Stimulated activated CD4-positive, alpha-beta T cell treated with anti-CD3 and anti-CD28 coated beads, Interleukin-1b, Interleukin-23, amount 100 ng/mL, for 1 hour (primary cell): ENCODE data around the gene MXD4.
"Not testable (repeated sequence)": the region's sequence is repeated elsewhere in the genome, so short reads cannot be mapped to it uniquely, and the experiment has no call there.

Experiments
- DNase-seq, 2 donors: peaks; one replicate each; pipeline ENCODE4 v3.0.0-alpha.2; 2020; ENCODE audit warnings: low read depth in 2 of 2

Gene MXD4

GRCh38 chr4:2250357-2251072, 11.4 kb downstream of the MXD4 start:
- DNase-seq = no peak

- DNase-seq = no peak
Observed at GRCh38 chr4:2249526-2250356, 12.2 kb downstream of the MXD4 start.

- no peak for DNase-seq
Observed at GRCh38 chr4:2248821-2249261, 13.1 kb downstream of the MXD4 start.

- DNase-seq = no peak
Observed at GRCh38 chr4:2248044-2248780, 13.7 kb downstream of the MXD4 start.

GRCh38 chr4:2247128-2248043, 14.5 kb downstream of the MXD4 start:
- no peak for DNase-seq

- DNase-seq = no peak
Observed at GRCh38 chr4:2246384-2247127, 15.4 kb downstream of the MXD4 start.

GRCh38 chr4:2245787-2246275, 16.1 kb downstream of the MXD4 start:
- no peak for DNase-seq

GRCh38 chr4:2245057-2245786, 16.7 kb downstream of the MXD4 start:
- DNase-seq = no peak

GRCh38 chr4:2243681-2244380, 18.1 kb downstream of the MXD4 start:
- no peak for DNase-seq

- peak; percentile 98 to 99 for DNase-seq
Observed at GRCh38 chr4:2241410-2242353, 20.2 kb downstream of the MXD4 start, which contains the start of the genes HAUS3 and POLN. HAUS3 (minus strand) TSS chr4:2242121; CDS start chr4:2240946, 1,175 bp downstream. POLN (minus strand) TSS chr4:2242121; CDS start chr4:2229231, 12,890 bp downstream.

GRCh38 chr4:2241003-2241402, 20.9 kb downstream of the MXD4 start:
- DNase-seq = no peak

- no peak for DNase-seq
Observed at GRCh38 chr4:2236944-2237666, 24.8 kb downstream of the MXD4 start.

- DNase-seq = no peak
Observed at GRCh38 chr4:2231082-2231481, 30.8 kb downstream of the MXD4 start.

- no peak for DNase-seq
Observed at GRCh38 chr4:2226261-2226660, 35.6 kb downstream of the MXD4 start.

- DNase-seq = no peak
Observed at GRCh38 chr4:2222838-2223237, 39.1 kb downstream of the MXD4 start.

- not testable (repeated sequence) for DNase-seq
Observed at GRCh38 chr4:2221378-2221777, 40.5 kb downstream of the MXD4 start.

- peak; percentile 60 to 62 for DNase-seq
Observed at GRCh38 chr4:2220016-2220630, 41.8 kb downstream of the MXD4 start.
